GM15510 (cell line): ENCODE data around the gene MED13L.

Source experiments
- POLR2A ChIP-seq: IDR thresholded peaks from 3 replicates; pipeline ENCODE4 v1.6.1; 2011; ENCODE audit warnings: borderline replicate concordance; ENCODE audit not compliant: insufficient read length; ENCODE audit errors: extremely low read depth

MED13L gene

DNA sequence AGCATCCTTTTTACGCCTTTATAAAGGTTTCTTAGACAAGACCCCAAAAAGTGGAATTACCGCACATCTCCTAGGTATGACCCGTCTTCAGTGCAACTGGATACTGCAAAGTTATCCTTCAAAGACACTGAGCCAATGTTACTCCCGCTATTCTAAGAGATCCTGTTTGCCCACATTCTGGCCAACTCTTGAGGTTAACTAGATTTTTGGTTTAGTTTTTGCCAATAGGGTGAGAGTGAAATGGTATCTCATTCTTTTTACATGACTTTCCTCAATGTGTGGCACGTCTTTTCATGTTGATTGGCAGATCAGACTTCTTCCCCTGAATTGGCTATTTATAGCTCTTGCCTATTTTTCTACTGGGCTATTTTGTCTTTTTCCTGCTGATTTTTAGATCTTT is 347.2 kb downstream of the MED13L start:
- TF ChIP-seq POLR2A = no peak

DNA sequence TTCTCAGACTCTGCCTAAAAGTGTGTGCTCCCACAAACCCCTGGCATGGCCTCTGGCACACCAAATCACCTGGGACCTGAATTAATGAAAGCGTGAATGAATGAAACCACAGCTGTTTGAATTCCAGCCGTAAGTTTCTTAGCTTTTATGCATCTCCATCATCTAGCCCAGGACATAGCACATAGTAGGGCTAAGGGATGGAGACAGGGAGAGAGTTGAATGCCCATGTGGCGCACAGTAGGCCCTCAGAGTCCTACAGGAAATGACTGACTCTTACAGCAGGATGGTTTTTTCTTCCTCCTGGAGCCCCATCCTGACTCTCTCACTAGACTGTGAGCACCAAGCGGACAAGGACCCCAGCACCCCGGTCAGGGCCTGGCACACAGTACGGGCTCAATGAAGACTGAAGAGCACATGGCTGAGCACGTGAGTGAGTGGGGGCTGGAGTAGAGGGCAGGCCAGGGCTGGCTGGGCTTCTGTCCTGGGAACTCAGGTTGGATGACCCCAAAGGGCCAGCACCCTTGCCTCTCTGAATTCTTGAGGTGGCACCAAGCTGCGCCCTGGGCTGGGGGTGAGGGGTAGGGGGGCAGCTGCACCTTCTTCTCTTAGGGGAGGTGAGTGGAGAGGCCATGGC is 351.3 kb downstream of the MED13L start:
- TF ChIP-seq POLR2A = no peak

DNA sequence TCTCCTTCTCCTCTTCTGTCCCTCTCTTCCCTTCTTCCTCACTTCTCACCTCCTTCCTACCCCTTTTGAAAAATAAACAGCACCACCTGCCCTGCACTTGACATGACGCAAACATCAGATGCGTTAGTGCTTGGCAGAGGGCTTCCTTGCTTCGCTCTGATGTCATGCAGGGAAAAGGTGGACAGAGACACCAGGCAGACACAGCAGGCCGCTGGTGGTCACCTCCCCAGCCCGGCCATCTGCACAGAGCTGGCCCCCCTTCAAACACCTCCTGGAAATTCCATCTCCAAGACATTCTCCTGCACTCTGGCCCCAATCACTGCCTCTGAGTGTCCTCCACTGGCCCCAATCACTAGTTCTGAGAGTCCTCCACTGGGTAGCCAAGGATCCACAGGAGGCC is 353.6 kb downstream of the MED13L start:
- TF ChIP-seq POLR2A = no peak

DNA sequence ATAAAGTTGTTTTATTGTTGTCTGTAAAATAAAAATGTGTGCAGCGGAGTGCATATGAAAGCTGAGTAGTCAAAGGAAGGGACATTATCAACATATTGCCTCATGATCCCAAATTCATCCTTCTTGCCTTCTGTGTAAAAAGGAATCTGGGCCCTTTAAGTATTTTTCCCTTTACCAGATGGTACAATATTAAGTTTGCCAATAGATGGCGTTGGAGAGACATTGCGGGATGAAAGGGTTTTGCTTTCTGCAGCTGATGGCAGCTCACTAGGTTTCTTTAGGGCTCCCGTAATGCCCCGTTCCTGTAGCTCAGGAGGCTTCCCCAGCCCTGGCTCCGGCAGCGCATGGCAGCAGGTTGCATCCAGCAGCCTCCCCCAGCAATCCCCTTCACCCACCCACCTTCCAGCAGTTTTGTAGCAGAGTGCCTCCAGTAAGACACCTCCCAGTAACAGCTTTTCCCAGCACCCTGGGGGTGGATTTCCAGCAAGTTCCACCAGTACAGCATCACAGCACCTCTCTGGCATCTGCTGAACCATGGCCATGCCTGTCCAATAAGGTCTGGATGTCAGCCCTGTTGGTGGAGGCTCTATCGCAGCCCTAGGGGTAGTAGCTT is 354.4 kb downstream of the MED13L start:
- TF ChIP-seq POLR2A = no peak

DNA sequence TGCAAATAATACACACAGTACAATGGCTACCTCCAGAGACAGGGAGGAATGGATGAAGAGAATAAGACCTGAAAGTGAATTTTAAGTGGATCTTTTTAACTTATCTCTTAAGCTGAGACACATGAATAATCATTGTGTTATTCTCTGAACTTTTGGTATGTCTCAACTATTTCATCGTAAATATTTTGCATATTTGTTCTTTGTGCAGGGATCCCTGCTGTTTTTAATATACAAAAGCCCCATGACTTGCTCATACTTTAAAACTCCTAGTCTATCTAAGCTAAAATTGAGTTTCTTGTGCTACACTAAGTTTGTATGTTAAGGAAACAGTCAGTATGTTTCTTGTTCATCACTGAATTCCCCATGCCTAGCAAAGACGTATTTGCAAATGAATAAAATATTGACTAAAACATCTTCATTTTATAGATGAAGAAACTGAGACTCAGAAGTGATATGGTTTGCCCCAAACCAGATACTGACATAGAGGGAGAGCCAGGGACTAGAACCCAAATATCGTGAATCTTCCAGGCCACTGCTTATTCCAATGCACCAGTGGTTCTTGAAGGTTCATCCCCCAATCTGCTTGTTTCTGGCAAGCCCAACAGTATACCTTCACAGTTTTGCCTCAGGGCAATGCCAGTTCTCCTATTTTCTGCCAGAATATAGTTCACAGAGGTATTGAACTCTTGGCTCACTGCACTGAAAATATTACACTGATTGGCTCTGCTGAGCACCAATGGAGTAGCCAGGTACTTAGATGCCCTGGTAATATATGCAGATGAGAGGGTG is 356.9 kb downstream of the MED13L start:
- TF ChIP-seq POLR2A = no peak

DNA sequence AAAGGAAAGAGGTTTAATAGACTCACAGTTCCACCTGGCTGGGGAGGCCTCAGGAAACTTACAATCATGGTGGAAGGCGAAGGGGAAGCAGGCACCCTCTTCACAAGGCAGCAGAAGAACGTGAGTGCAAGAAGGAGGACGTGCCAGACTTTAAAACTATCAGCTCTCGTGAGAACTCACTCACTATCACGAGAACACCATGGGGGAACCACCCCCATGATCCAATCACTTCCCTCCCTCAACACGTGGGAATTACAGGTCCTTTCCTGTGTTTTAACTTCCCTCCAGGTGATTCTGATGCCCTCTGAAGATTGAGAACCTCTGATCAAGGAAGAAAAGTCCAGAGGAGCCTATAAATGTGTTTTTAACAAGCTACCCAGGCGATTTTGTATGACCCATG is 358.7 kb downstream of the MED13L start:
- no peak for TF ChIP-seq POLR2A

DNA sequence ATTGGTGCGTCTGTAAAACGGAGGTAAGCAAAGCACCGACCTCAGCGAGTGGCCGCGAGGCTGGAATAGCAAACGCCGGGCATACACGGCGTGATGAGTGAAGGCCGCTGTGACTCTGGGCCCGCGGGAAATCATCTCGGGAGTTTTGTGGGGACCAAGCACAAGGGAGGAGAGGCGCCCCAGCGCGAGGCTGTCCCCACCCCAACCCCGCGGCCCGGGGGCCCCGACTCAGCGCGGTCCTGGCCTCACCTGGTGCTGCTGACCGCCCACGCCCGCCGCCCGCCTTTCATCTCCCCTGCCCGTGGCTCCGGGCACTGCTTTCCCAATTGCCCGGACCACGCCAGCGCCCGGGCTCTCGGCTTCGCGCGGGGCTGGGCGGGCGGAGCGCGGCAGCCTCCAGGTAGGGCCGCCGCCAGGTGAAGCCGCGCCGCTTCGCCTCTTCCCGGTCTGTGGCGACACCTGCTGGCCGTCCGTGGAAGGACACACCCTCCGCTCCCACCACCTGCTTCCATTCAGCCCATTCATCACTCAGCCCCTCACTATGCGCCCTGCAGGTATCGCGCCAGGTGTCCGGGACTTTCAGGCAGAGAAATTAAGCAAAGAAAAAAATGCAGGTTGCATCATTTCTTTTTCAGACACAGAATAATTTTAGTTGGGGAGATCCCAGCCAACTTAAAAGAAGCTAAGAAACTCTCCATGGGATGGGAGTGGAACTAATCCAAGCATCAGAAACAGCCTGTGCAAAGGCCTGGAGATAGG is 360.4 kb downstream of the MED13L start:
- TF ChIP-seq POLR2A = no peak

DNA sequence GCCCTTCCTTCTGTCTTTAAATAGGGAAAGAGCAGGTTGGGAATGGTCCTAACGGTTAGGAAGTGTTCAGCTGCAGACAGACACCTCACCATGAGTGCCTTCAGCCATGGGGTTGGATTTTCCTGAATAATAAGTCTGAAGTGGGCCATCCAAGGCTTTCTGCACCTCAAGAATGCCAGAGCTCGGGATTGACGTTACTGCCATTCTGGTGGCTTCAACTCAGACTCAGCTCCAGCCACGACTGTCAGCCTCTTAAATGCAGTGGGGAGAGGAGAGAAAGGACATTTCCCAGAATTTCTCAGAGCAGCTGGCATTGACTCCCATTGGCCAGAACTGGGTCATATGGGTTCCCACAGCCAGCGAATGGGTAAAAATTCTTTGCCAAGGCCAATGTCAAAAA is 363.4 kb downstream of the MED13L start:
- TF ChIP-seq POLR2A = no peak

DNA sequence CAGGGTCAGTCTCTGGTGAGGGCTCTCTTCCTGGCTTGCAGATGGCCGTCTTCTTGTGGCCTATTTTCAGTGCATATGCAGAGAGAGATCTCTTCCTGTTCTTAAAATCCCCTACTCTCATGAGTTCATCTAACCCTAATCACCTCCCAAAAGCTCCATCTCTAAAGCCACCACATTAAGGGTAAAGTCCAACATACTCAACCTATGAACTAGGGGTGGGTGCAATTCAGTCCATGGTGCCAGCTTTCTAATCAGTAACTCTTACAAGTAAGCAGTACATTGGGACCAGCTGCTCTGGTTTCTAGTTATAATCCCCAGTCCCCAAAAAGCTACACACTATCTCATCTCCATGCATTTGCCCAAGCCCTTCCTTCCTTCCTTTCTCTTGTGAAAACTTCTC is 365.1 kb downstream of the MED13L start:
- no peak for TF ChIP-seq POLR2A

DNA sequence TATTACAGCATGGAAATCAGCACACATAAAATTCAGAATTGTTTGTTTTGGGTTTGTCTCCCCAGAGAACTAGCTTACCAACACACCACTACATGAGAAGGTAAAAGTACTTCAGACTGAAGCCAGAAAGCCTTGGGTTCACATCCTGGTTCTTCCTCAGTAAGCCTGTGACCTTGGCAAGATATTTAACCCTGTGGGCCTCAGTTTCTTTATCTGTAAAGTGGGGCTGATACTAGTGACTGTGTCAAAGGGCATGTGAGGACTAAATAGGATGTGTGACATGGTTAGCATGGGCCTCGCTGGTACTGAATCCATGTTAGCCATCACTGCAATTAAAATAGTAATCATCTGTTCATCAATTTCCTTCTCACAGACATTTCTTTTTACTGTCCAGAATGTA is 366.1 kb downstream of the MED13L start:
- no peak for TF ChIP-seq POLR2A

DNA sequence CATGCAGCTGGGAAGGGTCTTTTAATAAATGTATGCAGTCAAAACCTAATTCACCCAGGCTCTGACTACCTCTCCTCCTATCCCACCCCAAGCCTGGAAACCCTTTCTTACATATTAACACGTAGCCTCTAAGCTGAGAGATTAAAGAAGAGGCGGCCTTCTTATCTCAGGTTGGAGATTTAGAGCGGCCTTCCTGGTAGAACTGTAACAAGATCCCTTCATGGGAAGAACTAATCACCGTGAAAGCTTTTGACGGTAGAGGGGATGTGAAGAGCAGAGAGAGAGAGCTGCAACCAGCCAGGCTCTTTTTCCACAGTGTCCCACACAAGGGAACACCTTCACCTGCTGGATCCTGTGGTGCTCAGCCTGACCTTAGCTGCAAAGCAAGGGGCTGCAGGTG is 367.4 kb downstream of the MED13L start:
- no peak for TF ChIP-seq POLR2A
